HCT116 (cell line): ENCODE results near the gene RASGRF1. TPM values are rescaled to one million over a fixed set of nuclear protein-coding genes. Genes with fewer than 3 reads are reported as not detected.

Source experiments
- ATAC-seq: fragments of 200-7000 bp; cut with Tn5 transposase; 2 replicates; pipeline ENCODE4 v1.9.1; 2020; ENCODE audit warnings: mild to moderate bottlenecking, moderate library complexity
- BruUV-seq: library from RNA; stranded (reverse); fragments of 400-500 nt; replicated peaks from 2 replicates; lab custom pipeline; 2021; lab: Mats Ljungman, UMichigan
- CTCF ChIA-PET: fragments of 300-600 bp; sonication (Branson Sonifier 250); formaldehyde crosslinking; loops from one replicate; lab custom pipeline; 2021; ENCODE audit warnings: antibody characterized with exemption; lab: Charles Lee
- POLR2A ChIA-PET: fragments of 300-600, 350-600 bp; sonication (Branson Sonifier 250); formaldehyde crosslinking; loops from one replicate; lab custom pipeline; 2021; ENCODE audit warnings: antibody characterized with exemption; lab: Charles Lee
- RAD21 ChIA-PET, 2 experiments: fragments of 300-600 bp; sonication (Branson Sonifier 250); formaldehyde crosslinking; loops; one replicate each; lab custom pipeline; 2023; ENCODE audit warnings: low total read pairs in 2 of 2; ENCODE audit not compliant: uncharacterized antibody in 2 of 2, unreplicated experiment in 2 of 2, low non-redundant PET in 1 of 2; lab: Charles Lee
- DNase-seq: peaks from one replicate; pipeline ENCODE4 v3.0.0-alpha.2; 2010; ENCODE audit warnings: low read depth, low spot score
- H2AFZ ChIP-seq: fragments of 200-600 bp; shearing (Covaris generic), sonication (generic); 2 replicates; pipeline ENCODE4 v1.6.1; 2017; ENCODE audit warnings: low read depth, mixed run types, mixed read lengths, antibody characterized with exemption, low read length; ENCODE audit not compliant: poor library complexity, severe bottlenecking
- H3K27ac ChIP-seq: 2 replicates; pipeline ENCODE4 v1.5.1; 2012; ENCODE audit warnings: low read depth, low read length
- H3K27me3 ChIP-seq: fragments of 200-600 bp; sonication (generic); 2 replicates; pipeline ENCODE4 v1.6.1; 2016; ENCODE audit warnings: mixed run types, low read length, mixed read lengths; ENCODE audit not compliant: insufficient read depth
- H3K36me3 ChIP-seq, 2 experiments: fragments of 200-500 bp in 1 of 2; fragments of 200-600 bp in 1 of 2; sonication (Bioruptor generic) in 1 of 2; sonication (generic) in 1 of 2; 2 replicates each; pipeline versions ENCODE4 v1.5.1 to v1.6.1; 2014 to 2016; ENCODE audit warnings: low read length in 2 of 2, inconsistent platforms in 1 of 2, mixed read lengths in 1 of 2, mixed run types in 1 of 2; ENCODE audit not compliant: insufficient read depth in 2 of 2, control insufficient read depth in 1 of 2
- H3K4me1 ChIP-seq, 2 experiments: fragments of 200-600 bp in 1 of 2; sonication (generic) in 1 of 2; 2 replicates each; pipeline versions ENCODE4 v1.5.1 to v1.6.1; 2012 to 2017; ENCODE audit warnings: low read length in 2 of 2, inconsistent platforms in 1 of 2, mild to moderate bottlenecking in 1 of 2, mixed read lengths in 1 of 2, mixed run types in 1 of 2, moderate library complexity in 1 of 2; ENCODE audit not compliant: insufficient read depth in 2 of 2, control insufficient read depth in 1 of 2
- H3K4me2 ChIP-seq: fragments of 200-600 bp; sonication (generic); 2 replicates; pipeline ENCODE4 v1.6.1; 2017; ENCODE audit warnings: mixed run types, low read length, mixed read lengths
- H3K4me3 ChIP-seq, 2 experiments: fragments of 200-600 bp in 1 of 2; sonication (generic) in 1 of 2; replicated peaks in 1 of 2; 2 replicates each; pipeline ENCODE4 v1.5.1; 2011 to 2016; ENCODE audit warnings: low read length in 2 of 2, control low read depth in 1 of 2, low read depth in 1 of 2, mild to moderate bottlenecking in 1 of 2, mixed read lengths in 1 of 2, mixed run types in 1 of 2
- H3K79me2 ChIP-seq: fragments of 200-600 bp; sonication (generic); 2 replicates; pipeline ENCODE4 v1.6.1; 2017; ENCODE audit warnings: mild to moderate bottlenecking, mixed run types, low read length, moderate library complexity, mixed read lengths; ENCODE audit not compliant: insufficient read depth
- H3K9ac ChIP-seq: fragments of 200-600 bp; sonication (generic); 2 replicates; pipeline ENCODE4 v1.6.1; 2016; ENCODE audit warnings: low read length, mixed read lengths
- H3K9me2 ChIP-seq: fragments of 200-600 bp; sonication (generic), shearing (Covaris generic); 2 replicates; pipeline ENCODE4 v1.6.1; 2017; ENCODE audit warnings: mixed run types, mild to moderate bottlenecking, moderate library complexity; ENCODE audit not compliant: insufficient read depth
- H3K9me3 ChIP-seq, 2 experiments: fragments of 200-500 bp in 1 of 2; fragments of 200-600 bp in 1 of 2; sonication (Bioruptor generic) in 1 of 2; sonication (generic) in 1 of 2; 2 replicates each; pipeline ENCODE4 v1.6.1; 2014 to 2017; ENCODE audit warnings: low read length in 2 of 2, mixed read lengths in 2 of 2, inconsistent platforms in 1 of 2, low read depth in 1 of 2, mild to moderate bottlenecking in 1 of 2, mixed run types in 1 of 2, moderate library complexity in 1 of 2; ENCODE audit not compliant: control insufficient read depth in 1 of 2, insufficient read depth in 1 of 2
- H4K20me1 ChIP-seq: fragments of 200-600 bp; sonication (generic), shearing (Covaris generic); 2 replicates; pipeline ENCODE4 v1.6.1; 2017; ENCODE audit warnings: mixed run types, mild to moderate bottlenecking, moderate library complexity; ENCODE audit not compliant: insufficient read depth
- CBX3 ChIP-seq: IDR thresholded peaks from 2 replicates; pipeline ENCODE4 v1.6.1; 2012; ENCODE audit warnings: low read depth
- CEBPB ChIP-seq: IDR thresholded peaks from 2 replicates; pipeline ENCODE4 v1.6.1; 2012; ENCODE audit warnings: low read depth
- EGR1 ChIP-seq: IDR thresholded peaks from 2 replicates; pipeline ENCODE4 v1.6.1; 2012; ENCODE audit warnings: low read depth
- ELF1 ChIP-seq: IDR thresholded peaks from 2 replicates; pipeline ENCODE4 v1.6.1; 2012; ENCODE audit warnings: low read depth, borderline replicate concordance
- EZH2phosphoT487 ChIP-seq: fragments of 200-600 bp; IDR thresholded peaks from 2 replicates; pipeline ENCODE4 v1.6.1; 2018; ENCODE audit warnings: antibody characterized with exemption, borderline replicate concordance
- FOSL1 ChIP-seq: IDR thresholded peaks from 2 replicates; pipeline ENCODE4 v1.6.1; 2012; ENCODE audit warnings: low read depth
- JUND ChIP-seq: IDR thresholded peaks from 2 replicates; pipeline ENCODE4 v1.6.1; 2012
- MAX ChIP-seq: IDR thresholded peaks from 2 replicates; pipeline ENCODE4 v1.6.1; 2012
- POLR2AphosphoS5 ChIP-seq: IDR thresholded peaks from 2 replicates; pipeline ENCODE4 v1.6.1; 2011; ENCODE audit warnings: mild to moderate bottlenecking, low read depth, low read length, moderate library complexity
- SIN3A ChIP-seq: IDR thresholded peaks from 2 replicates; pipeline ENCODE4 v1.6.1; 2012; ENCODE audit warnings: low read depth
- SP1 ChIP-seq: IDR thresholded peaks from 2 replicates; pipeline ENCODE4 v1.6.1; 2012; ENCODE audit warnings: low read depth
- YY1 ChIP-seq: IDR thresholded peaks from 2 replicates; pipeline ENCODE4 v1.6.1; 2011; ENCODE audit warnings: low read length, low read depth, moderate library complexity, mild to moderate bottlenecking; ENCODE audit not compliant: insufficient replicate concordance; ENCODE audit errors: extremely low read depth
- ZFX ChIP-seq: fragments of 450-650 bp; IDR thresholded peaks from 2 replicates; pipeline ENCODE4 v1.6.1; 2017
- intact Hi-C: fragments of 100-400 bp; cut with micrococcal nuclease; formaldehyde crosslinking; loops from 2 replicates; pipeline ENCODE4 v1.10.0; 2022
- total RNA-seq: library from RNA; stranded (reverse); gene quantifications from one replicate; pipeline ENCODE4 v1.2.1, GENCODE V29; 2021; ENCODE audit not compliant: unreplicated experiment

Gene RASGRF1
- total RNA-seq, 1 experiment from 2014 or later, result 2.4 TPM

- TF ChIP-seq CEBPB (no peak), ELF1 (no peak)
Measured at GRCh38 chr15:79006071-79006470, 84.5 kb downstream of the RASGRF1 start (continued).

GRCh38 chr15:79004336-79004735 lies 86.2 kb downstream of the RASGRF1 start:
- ChIA-PET RAD21 (interaction anchor here in 1 of 2 experiments (0.6 kb wide), 1 partner anchor 63 kb away, joined by 4 read pairs; no protein-coding TSS in a partner anchor), CTCF (interaction anchor here (0.6 to 1.6 kb wide), 4 partner anchors 25 to 180 kb away, joined by 3 to 6 read pairs (median 6); no protein-coding TSS in a partner anchor), POLR2A (interaction anchor here (0.6 to 1.2 kb wide), 2 partner anchors 90 to 180 kb away, joined by 4 to 5 read pairs; no protein-coding TSS in a partner anchor)
- TF ChIP-seq EGR1 (peak; percentile 86), SP1 (peak; percentile 87), EZH2phosphoT487 (no peak), JUND (peak; percentile 89), CBX3 (peak; percentile 50; the same call in 1 of the 2 replicates), YY1 (peak; percentile 26), POLR2AphosphoS5 (peak; percentile 44; the same call in 1 of the 2 replicates), FOSL1 (peak; percentile 93), ZFX (no peak), CEBPB (no peak), MAX (peak; percentile 46; the same call in 1 of the 2 replicates), SIN3A (no peak)
- peak overlapping the region; percentile 79 for H3K27ac ChIP-seq
- no peaks in the 10 kb centered on the region for H3K79me2 ChIP-seq
- peak overlapping the region; percentile 49 for H3K9ac ChIP-seq
- no peaks in the 10 kb centered on the region for H4K20me1 ChIP-seq
- intact Hi-C loops, result loop anchor here (10.0 kb wide), 1 partner anchor 250 kb away; no protein-coding TSS in a partner anchor
- H3K4me2 ChIP-seq, result peak overlapping the region; percentile 86
- H3K36me3 ChIP-seq, result no peaks in the 10 kb centered on the region
- H2AFZ ChIP-seq, result peak overlapping the region; percentile 16
- BruUV-seq, result no TSS peak
- ATAC-seq, result peak; percentile 85
- peak overlapping the region; percentile 24 to 47 for H3K4me3 ChIP-seq
- H3K27me3 ChIP-seq, result no peaks in the 10 kb centered on the region
- H3K9me2 ChIP-seq, result no peaks in the 10 kb centered on the region
- peaks cover 30 to 38% of the 10 kb centered on the region in 2 experiments for H3K4me1 ChIP-seq
- DNase-seq, result peak; percentile 48
- H3K9me3 ChIP-seq, result no peaks in the 10 kb centered on the region
